ENCODE data around the gene ETHE1.
A peak's percentile ranks its signal among the peaks of the same experiment; 100 is the strongest.

ETHE1 gene

GRCh38 chr19:43466793-43467192 lies 60.2 kb downstream of the ETHE1 start:
- Histone ChIP-seq H2AFZ (ENCODE audit: low read depth, low read length, severe bottlenecking) (no peak overlapping the region), H3K27ac (ENCODE audit: low read depth, low read length) (no peak overlapping the region), H3K9me2 (replicated peaks; ENCODE audit: insufficient read depth, low read length) (no peaks in the 10 kb centered on the region), H3K9me3 (ENCODE audit: insufficient read depth, low read length) (no peaks in the 10 kb centered on the region), H4K20me1 (ENCODE audit: low read depth, low read length) (no peaks in the 10 kb centered on the region), H3K79me2 (ENCODE audit: insufficient read depth, low read length) (no peaks in the 10 kb centered on the region), H3K9ac (ENCODE audit: low read length) (no peak overlapping the region), H3K4me2 (ENCODE audit: low read depth, low read length, poor library complexity, severe bottlenecking) (no peak overlapping the region), H3K27me3 (ENCODE audit: low read length) (no peaks in the 10 kb centered on the region), H3K36me3 (ENCODE audit: low read length) (no peaks in the 10 kb centered on the region), H3F3A (ENCODE audit: insufficient read depth) (no peaks in the 10 kb centered on the region), H3K4me3 (ENCODE audit: insufficient read depth, low read length, poor library complexity, severe bottlenecking) (no peak overlapping the region)
- TF ChIP-seq CTCF (IDR thresholded peaks at IDR 0.05; ENCODE audit: insufficient read depth, low read length, poor library complexity, severe bottlenecking) (no peak), EZH2phosphoT487 (conservative IDR thresholded peaks at IDR 0.05; ENCODE audit: low read length) (no peak)

DNA sequence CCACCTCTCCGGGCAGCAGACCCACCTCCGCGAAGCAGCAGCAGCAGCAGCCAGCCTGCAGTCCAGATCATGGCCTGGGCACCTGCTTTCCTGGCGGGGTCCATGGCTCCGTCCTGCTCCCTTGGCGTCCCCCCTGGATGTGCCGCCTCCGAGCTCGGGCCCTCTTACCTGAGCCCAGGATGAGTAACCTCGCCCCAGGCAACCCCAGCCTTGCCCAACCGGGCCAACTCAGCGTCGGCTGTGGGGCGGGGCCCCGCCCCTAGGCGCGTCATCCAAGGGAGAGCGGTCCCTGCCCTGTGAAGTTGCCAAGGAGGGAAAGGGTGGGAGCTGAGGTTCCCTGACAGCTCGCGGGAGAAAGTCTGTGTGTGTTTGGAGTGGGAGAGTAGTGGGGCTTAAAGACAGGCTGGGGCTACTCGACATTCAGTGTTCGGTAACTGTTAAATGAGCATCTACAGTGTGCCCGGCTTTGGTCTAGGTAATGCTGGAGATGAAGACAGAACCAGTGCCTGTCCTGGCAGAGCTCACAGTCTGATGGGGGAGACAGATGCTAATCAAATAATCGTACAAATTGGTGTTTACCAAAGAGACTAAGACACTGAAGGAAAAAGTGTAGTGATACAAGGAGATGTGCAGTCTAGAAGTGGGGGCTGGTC lies 61.4 kb downstream of the ETHE1 start, which contains the start of gene LYPD3:
Gene LYPD3, minus strand, starts transcription at position 141 of the 653 bp plus-strand sequence. Its CDS starts 37 bp downstream, at position 104.
- no peak within 1 kb of the TSS for H3K27ac ChIP-seq (ENCODE audit: low read depth, low read length)
- no peak within 1 kb of the TSS for H3K4me3 ChIP-seq (ENCODE audit: insufficient read depth, low read length, poor library complexity, severe bottlenecking)
- no peaks in the 10 kb centered on the region for H3K27me3 ChIP-seq (ENCODE audit: low read length)
- no peaks in the 10 kb centered on the region for H3K9me3 ChIP-seq (ENCODE audit: insufficient read depth, low read length)
- H3K9ac ChIP-seq (ENCODE audit: low read length) = no peak within 1 kb of the TSS
- no peak for TF ChIP-seq EZH2phosphoT487 (conservative IDR thresholded peaks at IDR 0.05; ENCODE audit: low read length)
- no peak for TF ChIP-seq CTCF (IDR thresholded peaks at IDR 0.05; ENCODE audit: insufficient read depth, low read length, poor library complexity, severe bottlenecking)
- no peaks in the 10 kb centered on the region for H3K79me2 ChIP-seq (ENCODE audit: insufficient read depth, low read length)
- no peaks in the 10 kb centered on the region for H3F3A ChIP-seq (ENCODE audit: insufficient read depth)
- no peak within 1 kb of the TSS for H2AFZ ChIP-seq (ENCODE audit: low read depth, low read length, severe bottlenecking)
- no peaks in the 10 kb centered on the region for H3K9me2 ChIP-seq (replicated peaks; ENCODE audit: insufficient read depth, low read length)
- peak within 1 kb of the TSS; percentile 44 for H3K4me2 ChIP-seq (ENCODE audit: low read depth, low read length, poor library complexity, severe bottlenecking)
- H4K20me1 ChIP-seq (ENCODE audit: low read depth, low read length) = no peaks in the 10 kb centered on the region
- no peaks in the 10 kb centered on the region for H3K36me3 ChIP-seq (ENCODE audit: low read length)

DNA sequence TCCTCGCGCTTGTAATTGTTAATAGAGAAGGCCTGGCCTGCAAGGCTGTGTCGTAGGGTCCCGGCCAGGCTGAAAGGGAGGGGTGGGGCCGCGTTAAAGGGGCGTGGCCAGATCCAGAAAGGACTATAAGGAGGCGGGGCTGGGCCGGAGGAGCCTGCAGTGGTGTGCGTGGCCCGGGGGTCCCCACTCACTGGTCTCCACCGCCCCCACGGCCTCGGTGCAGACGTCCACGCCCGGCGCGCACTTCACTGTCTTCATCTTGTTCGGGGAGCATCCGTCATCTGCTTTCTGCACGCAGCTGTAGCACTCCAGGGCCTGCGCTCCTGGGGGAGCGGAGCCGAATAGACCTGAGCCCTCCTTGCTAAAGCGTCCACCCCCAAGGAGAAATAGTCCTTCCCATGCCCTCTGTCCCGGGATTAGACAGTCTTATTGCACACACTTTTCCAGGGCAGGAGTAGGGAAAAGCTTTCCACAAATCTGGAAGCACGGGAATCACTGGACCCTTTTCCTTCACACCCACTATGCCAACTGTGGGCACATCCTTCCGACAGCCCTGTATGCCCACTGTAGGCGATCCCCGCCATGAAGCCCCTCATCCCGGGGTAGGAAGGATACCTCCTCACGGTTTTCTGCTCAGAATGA lies 62.7 kb downstream of the ETHE1 start:
- no peak for TF ChIP-seq CTCF (IDR thresholded peaks at IDR 0.05; ENCODE audit: insufficient read depth, low read length, poor library complexity, severe bottlenecking)
- TF ChIP-seq EZH2phosphoT487 (conservative IDR thresholded peaks at IDR 0.05; ENCODE audit: low read length) = no peak
- H3K4me2 ChIP-seq (ENCODE audit: low read depth, low read length, poor library complexity, severe bottlenecking) = peak overlapping the region; percentile 44
- peak overlapping the region; percentile 50 for H3K4me3 ChIP-seq (ENCODE audit: insufficient read depth, low read length, poor library complexity, severe bottlenecking)
- H3K9me3 ChIP-seq (ENCODE audit: insufficient read depth, low read length) = no peaks in the 10 kb centered on the region
- H2AFZ ChIP-seq (ENCODE audit: low read depth, low read length, severe bottlenecking) = peak overlapping the region; percentile 67
- H3K9ac ChIP-seq (ENCODE audit: low read length) = peak overlapping the region; percentile 22; the same call in 1 of the 2 replicates
- no peaks in the 10 kb centered on the region for H3K9me2 ChIP-seq (replicated peaks; ENCODE audit: insufficient read depth, low read length)
- H3K27ac ChIP-seq (ENCODE audit: low read depth, low read length) = no peak overlapping the region
- no peaks in the 10 kb centered on the region for H3F3A ChIP-seq (ENCODE audit: insufficient read depth)
- H3K36me3 ChIP-seq (ENCODE audit: low read length) = no peaks in the 10 kb centered on the region
- no peaks in the 10 kb centered on the region for H3K79me2 ChIP-seq (ENCODE audit: insufficient read depth, low read length)
- H3K27me3 ChIP-seq (ENCODE audit: low read length) = no peaks in the 10 kb centered on the region
- no peaks in the 10 kb centered on the region for H4K20me1 ChIP-seq (ENCODE audit: low read depth, low read length)

Measured in SU-DHL-6 (cell line).